GM12892 (cell line): ENCODE measurements around the gene RASSF8.

Source experiments
- DNase-seq: peaks from one replicate; pipeline ENCODE4 v3.0.0; 2011; ENCODE audit not compliant: insufficient read length
- FAIRE-seq: peaks from 2 replicates; lab custom pipeline; 2011; peaks lifted over from hg19 to GRCh38; lab: Jason Lieb, UNC
- POLR2A ChIP-seq: IDR thresholded peaks from 2 replicates; pipeline ENCODE4 v1.6.1; 2011; ENCODE audit warnings: low read depth, low read length, control low read depth
- POLR2AphosphoS5 ChIP-seq: IDR thresholded peaks from 2 replicates; pipeline ENCODE4 v1.6.1; 2011; ENCODE audit warnings: low read depth, low read length, control low read depth
- TAF1 ChIP-seq: IDR thresholded peaks from 2 replicates; pipeline ENCODE4 v1.6.1; 2011; ENCODE audit warnings: low read depth, mild to moderate bottlenecking, control low read depth, low read length, borderline replicate concordance

The RASSF8 gene

DNA sequence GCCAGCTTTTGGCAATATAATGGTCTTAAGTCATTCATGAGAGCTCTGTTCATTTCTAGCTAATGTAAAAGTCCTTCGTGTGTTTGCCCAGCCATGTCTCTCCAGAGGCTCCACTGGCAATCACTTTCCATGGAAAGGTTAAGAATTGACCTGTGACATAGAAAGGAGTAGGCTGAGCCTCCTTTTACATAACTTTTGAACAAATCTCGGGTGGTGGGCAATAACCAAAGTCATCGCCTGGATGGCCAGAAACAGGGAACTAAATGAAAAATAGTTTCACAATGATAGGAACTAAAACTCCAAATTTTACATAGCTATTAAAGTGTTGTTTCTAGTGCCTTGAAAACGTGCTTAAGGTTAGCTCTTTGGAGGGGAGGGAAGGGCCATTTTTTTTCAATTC is 159.8 kb downstream of the RASSF8 start:
- TF ChIP-seq POLR2A, result no peak
- TF ChIP-seq POLR2AphosphoS5, result no peak
- no peak for TF ChIP-seq TAF1
- no peak for FAIRE-seq
- DNase-seq, result no peak

DNA sequence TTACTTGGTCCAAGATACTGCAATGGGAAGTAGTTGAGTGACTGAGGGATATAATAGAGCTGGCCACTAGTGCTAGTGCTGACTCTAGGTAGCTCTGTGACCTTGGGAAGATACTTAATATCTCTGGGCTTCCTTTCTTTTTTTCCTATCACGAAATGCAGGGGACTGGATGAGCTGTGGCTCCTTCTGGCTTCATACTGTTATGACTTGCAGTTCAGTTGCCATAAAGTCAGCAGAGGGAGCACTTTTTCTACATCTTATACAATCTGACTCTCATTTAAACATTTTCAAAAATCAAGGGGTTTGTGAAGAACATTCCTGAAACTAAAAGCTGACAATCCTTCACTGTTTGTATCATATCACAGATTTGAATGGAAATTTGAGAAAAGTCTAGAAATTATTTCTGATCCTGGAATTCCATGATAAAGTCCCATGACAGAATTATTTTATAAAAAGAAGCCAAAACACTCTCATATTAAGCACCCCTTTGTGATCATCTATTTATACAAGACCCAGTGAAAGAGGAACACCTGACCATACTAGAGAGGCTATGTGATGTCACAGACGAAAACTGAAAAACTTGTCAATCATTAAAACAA is 161.0 kb downstream of the RASSF8 start:
- FAIRE-seq (peak; percentile 92), DNase-seq (no peak)
- TF ChIP-seq POLR2AphosphoS5, result no peak
- no peak for TF ChIP-seq TAF1
- TF ChIP-seq POLR2A, result no peak

GRCh38 chr12:26120561-26121274 is 162.2 kb downstream of the RASSF8 start:
- TF ChIP-seq TAF1, result no peak
- no peak for TF ChIP-seq POLR2AphosphoS5
- no peak for TF ChIP-seq POLR2A
- FAIRE-seq, result peak; percentile 9
- DNase-seq, result no peak

DNA sequence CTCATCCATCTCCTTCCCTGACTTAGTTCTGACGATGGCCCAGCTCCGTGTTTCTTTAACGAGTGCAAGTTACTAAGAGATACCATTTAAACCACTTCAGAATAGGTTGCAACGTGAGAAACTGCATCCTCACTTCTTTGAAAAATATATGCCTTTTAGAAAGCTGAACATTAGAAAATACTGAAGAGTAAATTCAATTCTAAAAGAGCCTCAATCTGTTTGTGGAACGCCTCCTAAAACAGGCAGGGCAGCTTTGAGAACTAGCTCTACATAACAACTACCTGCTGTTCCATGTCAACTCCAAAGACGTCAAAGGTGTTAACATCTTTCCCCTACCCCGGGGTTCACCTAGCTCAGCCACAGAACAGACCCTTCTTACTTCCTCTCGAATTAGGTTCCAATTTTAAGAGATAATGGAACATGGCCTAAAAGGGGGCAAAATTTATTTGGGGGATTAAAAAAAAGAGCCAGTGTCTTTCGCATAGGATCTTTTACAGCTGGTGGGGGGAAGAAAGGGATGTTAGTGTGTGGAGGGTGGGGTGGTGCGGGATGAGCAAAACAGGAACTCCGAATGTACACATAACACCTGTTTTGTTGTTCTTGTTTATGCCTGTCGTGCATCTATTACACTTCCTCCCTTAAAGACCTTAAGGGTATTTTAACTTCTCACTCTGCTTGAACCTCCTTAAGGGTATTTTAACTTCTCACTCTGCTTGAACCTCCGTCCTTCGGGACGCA is 163.0 kb downstream of the RASSF8 start:
- DNase-seq, result no peak
- peak; percentile 78 for FAIRE-seq
- no peak for TF ChIP-seq TAF1
- no peak for TF ChIP-seq POLR2A
- TF ChIP-seq POLR2AphosphoS5, result no peak

- no peak for FAIRE-seq
These were observed 163.7 kb downstream of the RASSF8 start for GRCh38 chr12:26122061-26122680.

GRCh38 chr12:26122681-26123481 is 164.4 kb downstream of the RASSF8 start:
- DNase-seq (no peak), FAIRE-seq (peak; percentile 83)
- TF ChIP-seq POLR2A, result no peak

More at GRCh38 chr12:26122061-26122680, 163.7 kb downstream of the RASSF8 start:
- no peak for DNase-seq
- TF ChIP-seq POLR2AphosphoS5, result no peak
- no peak for TF ChIP-seq POLR2A
- TF ChIP-seq TAF1, result no peak

GRCh38 chr12:26123482-26123980 is 165.0 kb downstream of the RASSF8 start:
- no peak for TF ChIP-seq TAF1
- TF ChIP-seq POLR2A, result no peak
- TF ChIP-seq POLR2AphosphoS5, result no peak
- no peak for FAIRE-seq

GRCh38 chr12:26124446-26125399 is 166.2 kb downstream of the RASSF8 start, which contains the start of gene BHLHE41:
Gene BHLHE41, minus strand, starts transcription at chr12:26125037. Its CDS starts 258 bp downstream, at chr12:26124779.
- TF ChIP-seq TAF1 (no peak), POLR2AphosphoS5 (no peak), POLR2A (no peak)
- peak; percentile 94 for FAIRE-seq
- DNase-seq, result peak; percentile 36

More at GRCh38 chr12:26123482-26123980, 165.0 kb downstream of the RASSF8 start:
- DNase-seq, result no peak

GRCh38 chr12:26125400-26126339 is 167.2 kb downstream of the RASSF8 start:
- TF ChIP-seq POLR2A, result no peak
- TF ChIP-seq TAF1, result no peak
- no peak for TF ChIP-seq POLR2AphosphoS5
- DNase-seq (peak; percentile 34), FAIRE-seq (peak; percentile 70)
